Measurements from ENCODE around the gene PCGF2.

The PCGF2 gene

DNA sequence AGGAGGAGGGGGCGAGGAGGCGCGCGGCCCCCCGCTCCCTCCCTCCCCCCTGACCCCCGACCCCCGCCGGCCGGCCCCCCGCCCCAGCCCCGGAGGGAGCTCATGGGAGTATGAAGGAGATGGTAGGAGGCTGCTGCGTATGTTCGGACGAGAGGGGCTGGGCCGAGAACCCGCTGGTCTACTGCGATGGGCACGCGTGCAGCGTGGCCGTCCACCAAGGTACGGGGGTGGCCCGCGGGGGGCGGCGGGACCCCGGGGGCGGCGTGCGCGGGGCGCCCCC is 42.7 kb downstream of the PCGF2 start:
- no peaks in the 10 kb centered on the region for H3K9me3 ChIP-seq (ENCODE audit: control insufficient read depth, insufficient read depth, low read depth, low read length)
- H3K27ac ChIP-seq (ENCODE audit: extremely low read depth, low read depth, low read length): peak overlapping the region; percentile 87; the same call in 1 of the 2 replicates
- H3K36me3 ChIP-seq (ENCODE audit: control insufficient read depth in 2 of 2, insufficient read depth in 1 of 2, low read length in 2 of 2): peaks cover 7 to 30% of the 10 kb centered on the region in 2 experiments; a peak in 2 of 3 replicates
- POLR2A ChIA-PET: interaction anchor here (1.0 to 3.6 kb wide), 8 partner anchors 10 to 447 kb away, joined by 3 to 20 read pairs (median 9); partner anchors contain the start of genes CISD3, EPOP and PSMB3
- CTCF ChIA-PET: interaction anchor here (0.6 to 1.8 kb wide), 4 partner anchors 26 to 836 kb away, joined by 3 read pairs; no protein-coding TSS in a partner anchor
- no peak for TF ChIP-seq ZNF18 (tag by site-specific recombination; IDR thresholded peaks at IDR 0.05)
- TF ChIP-seq ZNF341 (tag by site-specific recombination; IDR thresholded peaks at IDR 0.05; ENCODE audit: low read depth): no peak
- TF ChIP-seq BCL11B (tag by site-specific recombination; IDR thresholded peaks at IDR 0.05; ENCODE audit: low read depth): no peak
- no peak for TF ChIP-seq PRDM10 (tag by site-specific recombination; IDR thresholded peaks at IDR 0.05)
- H3K4me1 ChIP-seq (ENCODE audit: control insufficient read depth, insufficient read depth, low read length): peaks cover 10% of the 10 kb centered on the region
- H3K4me3 ChIP-seq (ENCODE audit: low read depth, low read length): peak overlapping the region; percentile 60

GRCh38 chr17:38704606-38705522 is 43.3 kb downstream of the PCGF2 start, which contains the start of gene MLLT6:
TSS of gene MLLT6 (plus strand) at chr17:38705273. CDS start at chr17:38705633, 360 bp downstream.
- Histone ChIP-seq H3K4me1 (ENCODE audit: control insufficient read depth, insufficient read depth, low read length) (peaks cover 10% of the 10 kb centered on the region), H3K4me3 (ENCODE audit: low read depth, low read length) (peak within 1 kb of the TSS; percentile 60), H3K9me3 (ENCODE audit: control insufficient read depth, insufficient read depth, low read depth, low read length) (no peaks in the 10 kb centered on the region), H3K27ac (ENCODE audit: extremely low read depth, low read depth, low read length) (peak within 1 kb of the TSS; percentile 87), H3K36me3 (ENCODE audit: control insufficient read depth in 2 of 2, insufficient read depth in 1 of 2, low read length in 2 of 2) (peaks cover 7 to 24% of the 10 kb centered on the region in 2 experiments; a peak in 2 of 3 replicates)
- ChIA-PET POLR2A (interaction anchor here (1.0 to 3.6 kb wide), 8 partner anchors 11 to 448 kb away, joined by 3 to 20 read pairs (median 9); partner anchors contain the start of genes CISD3, EPOP and PSMB3), CTCF (interaction anchor here (0.5 to 1.8 kb wide), 7 partner anchors 26 to 835 kb away, joined by 3 to 6 read pairs (median 3); no protein-coding TSS in a partner anchor)
- TF ChIP-seq ZBTB48 (tag by site-specific recombination; IDR thresholded peaks at IDR 0.05) (peak; percentile 39; the same call in 1 of the 2 replicates), ZNF449 (tag by site-specific recombination; IDR thresholded peaks at IDR 0.05) (no peak), HOXD13 (CRISPR knock-in tag; IDR thresholded peaks at IDR 0.05; ENCODE audit: borderline replicate concordance) (no peak), MYNN (tag by site-specific recombination; IDR thresholded peaks at IDR 0.05; ENCODE audit: borderline replicate concordance) (no peak), ZNF26 (tag by site-specific recombination; IDR thresholded peaks at IDR 0.05) (no peak), ZBTB1 (tag by site-specific recombination; IDR thresholded peaks at IDR 0.05) (no peak), ZNF596 (tag by site-specific recombination; IDR thresholded peaks at IDR 0.05) (no peak), MEIS1 (CRISPR knock-in tag; IDR thresholded peaks at IDR 0.05; ENCODE audit: borderline replicate concordance) (no peak), AEBP2 (tag by site-specific recombination; IDR thresholded peaks at IDR 0.05; ENCODE audit: borderline replicate concordance) (no peak), ZNF610 (tag by site-specific recombination; IDR thresholded peaks at IDR 0.05; ENCODE audit: borderline replicate concordance) (no peak; the same call in 1 of the 2 replicates), ZIC2 (tag by site-specific recombination; IDR thresholded peaks at IDR 0.05) (no peak), ZNF10 (tag by site-specific recombination; IDR thresholded peaks at IDR 0.05) (no peak; the same call in 1 of the 2 replicates), ZNF37A (tag by site-specific recombination; IDR thresholded peaks at IDR 0.05) (no peak)
- TF ChIP-seq, protein P1, sequence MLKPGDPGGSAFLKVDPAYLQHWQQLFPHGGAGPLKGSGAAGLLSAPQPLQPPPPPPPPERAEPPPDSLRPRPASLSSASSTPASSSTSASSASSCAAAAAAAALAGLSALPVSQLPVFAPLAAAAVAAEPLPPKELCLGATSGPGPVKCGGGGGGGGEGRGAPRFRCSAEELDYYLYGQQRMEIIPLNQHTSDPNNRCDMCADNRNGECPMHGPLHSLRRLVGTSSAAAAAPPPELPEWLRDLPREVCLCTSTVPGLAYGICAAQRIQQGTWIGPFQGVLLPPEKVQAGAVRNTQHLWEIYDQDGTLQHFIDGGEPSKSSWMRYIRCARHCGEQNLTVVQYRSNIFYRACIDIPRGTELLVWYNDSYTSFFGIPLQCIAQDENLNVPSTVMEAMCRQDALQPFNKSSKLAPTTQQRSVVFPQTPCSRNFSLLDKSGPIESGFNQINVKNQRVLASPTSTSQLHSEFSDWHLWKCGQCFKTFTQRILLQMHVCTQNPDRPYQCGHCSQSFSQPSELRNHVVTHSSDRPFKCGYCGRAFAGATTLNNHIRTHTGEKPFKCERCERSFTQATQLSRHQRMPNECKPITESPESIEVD (tag by site-specific recombination; IDR thresholded peaks at IDR 0.05): no peak
- TF ChIP-seq, protein P2, sequence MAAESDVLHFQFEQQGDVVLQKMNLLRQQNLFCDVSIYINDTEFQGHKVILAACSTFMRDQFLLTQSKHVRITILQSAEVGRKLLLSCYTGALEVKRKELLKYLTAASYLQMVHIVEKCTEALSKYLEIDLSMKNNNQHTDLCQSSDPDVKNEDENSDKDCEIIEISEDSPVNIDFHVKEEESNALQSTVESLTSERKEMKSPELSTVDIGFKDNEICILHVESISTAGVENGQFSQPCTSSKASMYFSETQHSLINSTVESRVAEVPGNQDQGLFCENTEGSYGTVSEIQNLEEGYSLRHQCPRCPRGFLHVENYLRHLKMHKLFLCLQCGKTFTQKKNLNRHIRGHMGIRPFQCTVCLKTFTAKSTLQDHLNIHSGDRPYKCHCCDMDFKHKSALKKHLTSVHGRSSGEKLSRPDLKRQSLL (tag by site-specific recombination; IDR thresholded peaks at IDR 0.05): 0 out of 2 replicates have a peak, but pooled peaks have one; percentile 34
